Suppressor macrophage (primary cell): ENCODE measurements around the gene CSN3.
"Not testable (repeated sequence)": the region's sequence is repeated elsewhere in the genome, so short reads cannot be mapped to it uniquely, and the experiment has no call there.

Experiments
- DNase-seq, 4 experiments: peaks; one replicate each; pipeline ENCODE4 v3.0.0-alpha.2; 2020 to 2022
- total RNA-seq, 17 experiments: gene quantifications; one replicate each; lab custom pipeline; 2026; ENCODE audit warnings: mixed read lengths in 6 of 17, inconsistent platforms in 3 of 17; lab: John Stamatoyannopoulos, UW

Gene CSN3, protein sequence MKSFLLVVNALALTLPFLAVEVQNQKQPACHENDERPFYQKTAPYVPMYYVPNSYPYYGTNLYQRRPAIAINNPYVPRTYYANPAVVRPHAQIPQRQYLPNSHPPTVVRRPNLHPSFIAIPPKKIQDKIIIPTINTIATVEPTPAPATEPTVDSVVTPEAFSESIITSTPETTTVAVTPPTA
- 0 to 0.44 (median 0) reads per million in 17 experiments for total RNA-seq

DNA sequence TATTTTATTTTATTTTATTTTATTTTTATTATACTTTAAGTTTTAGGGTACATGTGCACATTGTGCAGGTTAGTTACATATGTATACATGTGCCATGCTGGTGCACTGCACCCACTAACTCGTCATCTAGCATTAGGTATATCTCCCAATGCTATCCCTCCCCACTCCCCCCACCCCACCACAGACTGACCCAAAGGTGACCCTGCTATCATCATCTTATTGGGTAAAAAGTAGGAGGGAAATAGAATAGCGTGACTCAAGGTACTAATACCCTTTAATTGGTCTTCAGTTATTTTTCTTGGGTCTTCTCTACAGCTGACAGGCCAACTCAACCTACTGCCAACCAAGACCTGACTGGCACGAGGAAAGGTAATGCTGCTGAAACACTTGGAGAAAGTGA is at the start of gene CSN3:
Gene CSN3, plus strand, starts transcription at position 301 of the 400 bp plus-strand sequence. CDS start 2,223 bp downstream, outside the sequence.
- not testable (repeated sequence) for DNase-seq

DNA sequence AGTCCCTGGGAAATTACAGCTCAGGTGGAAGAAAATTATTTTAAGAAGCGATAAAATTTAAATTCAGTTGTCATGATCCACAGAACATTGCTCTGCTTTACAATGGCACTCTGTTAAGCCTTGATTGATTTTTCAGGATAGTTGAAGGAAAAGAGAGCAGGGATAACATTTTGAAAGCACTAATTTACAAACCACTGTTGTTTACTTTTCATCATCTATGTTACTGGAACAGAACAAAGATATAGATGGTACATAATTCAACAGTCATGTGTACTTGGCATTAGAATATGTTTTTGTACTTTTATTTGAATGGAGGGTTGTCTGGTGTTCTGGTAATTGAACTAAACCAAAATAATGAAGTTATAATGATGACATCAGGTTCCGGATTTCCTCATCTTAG is 49.5 kb upstream of the CSN3 start:
- no peak for DNase-seq

DNA sequence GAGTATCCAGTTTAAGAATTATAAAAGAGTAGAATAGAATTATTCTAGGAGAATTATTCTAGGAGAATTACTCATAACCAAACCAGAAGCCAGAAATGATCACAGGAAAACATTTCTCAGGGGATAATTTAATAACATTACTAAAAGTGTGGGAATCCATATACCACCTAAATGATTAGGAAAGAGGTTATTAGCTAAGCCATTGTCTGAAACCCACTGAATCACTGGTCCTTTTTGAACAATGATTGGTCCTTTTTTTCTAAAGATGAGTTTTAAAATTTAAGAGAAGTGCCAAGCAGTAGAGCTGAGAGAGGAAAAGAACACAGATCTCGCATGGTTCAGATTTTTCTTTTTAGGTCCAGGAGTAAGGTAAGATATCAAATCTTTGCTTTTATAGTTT is 47.0 kb upstream of the CSN3 start, which contains the start of gene ODAM:
Gene ODAM, plus strand, starts transcription at position 301 of the 400 bp plus-strand sequence. CDS start 819 bp downstream, outside the sequence.
- DNase-seq = no peak

DNA sequence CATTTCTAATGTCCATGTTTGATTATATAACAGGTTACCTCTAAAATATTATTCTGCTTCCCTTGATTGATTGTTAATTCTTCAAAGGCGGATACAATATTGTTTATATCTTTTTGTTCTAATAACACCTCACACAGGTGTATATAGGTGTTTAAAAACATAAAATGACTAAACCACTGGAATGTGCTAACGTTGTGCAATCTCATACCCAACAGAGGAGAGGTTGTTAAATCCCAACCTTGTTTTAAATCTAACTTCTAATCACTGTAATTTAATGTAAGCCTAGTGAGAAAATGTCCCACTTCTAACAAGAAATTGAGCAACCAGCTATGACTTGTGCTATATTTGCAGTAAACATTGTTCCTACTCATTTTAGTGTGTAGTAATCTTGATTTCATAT is 45.5 kb upstream of the CSN3 start:
- no peak for DNase-seq

DNA sequence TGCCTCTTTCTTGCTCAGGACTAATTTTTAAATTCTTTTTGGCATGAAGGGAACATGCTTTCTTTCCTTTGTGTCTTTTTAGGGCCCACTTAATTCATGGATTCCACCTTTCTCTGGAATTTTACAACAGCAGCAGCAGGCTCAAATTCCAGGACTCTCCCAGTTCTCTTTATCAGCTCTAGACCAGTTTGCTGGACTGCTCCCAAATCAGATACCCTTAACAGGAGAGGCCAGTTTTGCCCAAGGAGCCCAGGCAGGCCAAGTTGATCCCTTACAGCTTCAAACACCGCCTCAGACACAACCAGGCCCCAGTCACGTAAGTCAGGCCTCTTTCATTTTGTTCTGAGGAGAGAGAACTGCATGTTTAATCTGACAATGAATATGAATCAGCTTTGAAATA is 44.6 kb upstream of the CSN3 start:
- DNase-seq = no peak

DNA sequence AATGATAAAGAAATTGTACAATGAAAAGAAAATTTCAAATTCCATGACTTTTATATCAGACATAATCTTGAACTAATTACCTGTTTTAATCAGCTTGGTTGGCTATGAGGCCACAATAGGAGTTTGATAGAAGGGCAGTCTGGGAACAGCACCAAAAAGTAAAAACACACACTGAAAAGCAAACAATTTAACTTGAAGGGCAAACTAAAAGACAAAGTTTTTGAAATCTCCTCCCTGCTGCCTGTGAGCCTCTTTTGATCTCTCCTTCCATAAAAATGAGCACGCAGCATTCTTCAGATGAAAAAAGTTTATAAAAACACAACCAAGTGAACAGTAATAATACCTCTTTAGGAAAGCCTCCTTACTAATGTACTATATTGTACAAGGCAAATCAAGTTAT is 38.8 kb upstream of the CSN3 start:
- no peak for DNase-seq

DNA sequence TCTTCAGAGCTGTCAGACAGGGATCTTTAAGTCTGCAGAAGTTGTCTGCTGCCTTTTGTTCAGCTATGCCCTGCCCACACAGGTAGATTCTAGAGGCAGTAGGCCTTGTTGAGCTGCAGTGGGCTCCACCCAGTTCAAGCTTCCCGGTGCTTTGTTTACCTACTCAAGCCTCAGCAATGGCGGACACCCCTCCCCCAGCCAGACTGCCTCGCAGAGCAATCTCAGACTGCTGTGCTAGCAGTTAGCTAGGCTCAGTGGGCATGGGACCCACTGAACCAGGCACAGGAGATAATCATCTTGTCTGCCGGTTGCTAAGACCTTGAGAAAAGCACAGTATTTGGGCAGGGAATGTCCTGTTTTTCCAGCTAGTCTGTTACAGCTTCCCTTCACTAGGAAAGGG is 29.6 kb upstream of the CSN3 start:
- not testable (repeated sequence) for DNase-seq

DNA sequence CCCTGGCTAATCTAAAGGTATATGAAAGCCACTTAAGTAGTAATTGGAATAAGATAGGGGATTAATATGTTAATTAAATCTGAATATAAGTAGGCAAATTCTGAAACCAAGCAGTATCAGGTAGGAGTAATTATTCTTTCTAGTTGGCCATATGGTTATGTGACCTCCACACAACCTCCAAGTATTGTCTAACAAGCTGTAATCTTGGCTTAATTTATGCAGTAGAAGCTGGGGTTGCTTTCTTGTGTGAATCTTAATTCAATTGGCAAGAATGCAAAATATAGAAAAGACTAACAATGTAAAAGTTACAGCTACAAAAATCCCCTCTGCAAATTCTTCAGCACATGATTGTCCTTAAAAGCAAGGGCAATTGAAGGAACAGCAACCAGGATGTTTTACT is 26.3 kb upstream of the CSN3 start:
- not testable (repeated sequence) for DNase-seq

DNA sequence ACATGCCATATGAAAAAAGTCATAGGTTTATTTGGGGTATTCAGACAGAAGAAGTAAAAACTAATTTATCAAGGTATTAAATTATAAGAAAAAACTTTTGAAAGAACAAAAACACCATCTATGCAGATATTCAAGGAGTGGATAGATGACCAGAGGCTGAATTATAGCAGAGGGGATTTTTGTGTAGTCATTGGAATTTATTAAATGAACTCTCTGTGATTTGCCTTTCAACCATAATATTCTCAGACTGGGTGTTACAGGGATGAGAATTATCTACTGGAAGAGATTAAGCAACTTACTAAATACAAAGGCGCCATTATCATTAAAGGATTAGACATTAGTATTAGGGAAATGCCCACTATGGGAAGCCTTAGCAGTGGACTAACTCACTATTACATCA is 25.8 kb upstream of the CSN3 start:
- DNase-seq = not testable (repeated sequence)

DNA sequence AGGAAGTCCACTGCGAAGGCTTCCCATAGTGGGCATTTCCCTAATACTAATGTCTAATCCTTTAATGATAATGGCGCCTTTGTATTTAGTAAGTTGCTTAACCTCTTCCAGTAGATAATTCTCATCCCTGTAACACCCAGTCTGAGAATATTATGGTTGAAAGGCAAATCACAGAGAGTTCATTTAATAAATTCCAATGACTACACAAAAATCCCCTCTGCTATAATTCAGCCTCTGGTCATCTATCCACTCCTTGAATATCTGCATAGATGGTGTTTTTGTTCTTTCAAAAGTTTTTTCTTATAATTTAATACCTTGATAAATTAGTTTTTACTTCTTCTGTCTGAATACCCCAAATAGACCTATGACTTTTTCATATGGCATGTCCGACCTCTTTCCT is 21.0 kb upstream of the CSN3 start:
- not testable (repeated sequence) for DNase-seq

DNA sequence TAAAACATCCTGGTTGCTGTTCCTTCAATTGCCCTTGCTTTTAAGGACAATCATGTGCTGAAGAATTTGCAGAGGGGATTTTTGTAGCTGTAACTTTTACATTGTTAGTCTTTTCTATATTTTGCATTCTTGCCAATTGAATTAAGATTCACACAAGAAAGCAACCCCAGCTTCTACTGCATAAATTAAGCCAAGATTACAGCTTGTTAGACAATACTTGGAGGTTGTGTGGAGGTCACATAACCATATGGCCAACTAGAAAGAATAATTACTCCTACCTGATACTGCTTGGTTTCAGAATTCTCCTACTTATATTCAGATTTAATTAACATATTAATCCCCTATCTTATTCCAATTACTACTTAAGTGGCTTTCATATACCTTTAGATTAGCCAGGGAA is 20.6 kb upstream of the CSN3 start:
- DNase-seq = not testable (repeated sequence)

DNA sequence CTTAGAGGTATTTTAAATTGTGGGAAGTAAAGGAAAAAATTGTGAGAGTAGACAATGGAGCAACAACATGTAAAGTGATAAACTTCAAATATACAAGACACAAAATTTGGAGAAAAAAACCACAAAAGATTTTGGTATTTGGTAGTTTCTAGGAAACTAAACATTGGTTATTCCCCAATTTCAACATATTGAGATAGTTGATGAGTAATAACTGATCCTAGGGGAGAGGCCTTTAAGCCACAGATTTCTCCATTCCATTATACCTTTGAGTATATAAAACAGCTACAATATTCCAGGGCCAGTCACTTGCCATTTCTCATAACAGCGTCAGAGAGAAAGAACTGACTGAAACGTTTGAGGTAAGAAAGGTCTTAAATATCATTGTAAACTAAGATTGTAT is 16.6 kb upstream of the CSN3 start, which contains the start of gene FDCSP:
Gene FDCSP, plus strand, starts transcription at position 301 of the 400 bp plus-strand sequence. CDS start 5,071 bp downstream, outside the sequence.
- no peak for DNase-seq

DNA sequence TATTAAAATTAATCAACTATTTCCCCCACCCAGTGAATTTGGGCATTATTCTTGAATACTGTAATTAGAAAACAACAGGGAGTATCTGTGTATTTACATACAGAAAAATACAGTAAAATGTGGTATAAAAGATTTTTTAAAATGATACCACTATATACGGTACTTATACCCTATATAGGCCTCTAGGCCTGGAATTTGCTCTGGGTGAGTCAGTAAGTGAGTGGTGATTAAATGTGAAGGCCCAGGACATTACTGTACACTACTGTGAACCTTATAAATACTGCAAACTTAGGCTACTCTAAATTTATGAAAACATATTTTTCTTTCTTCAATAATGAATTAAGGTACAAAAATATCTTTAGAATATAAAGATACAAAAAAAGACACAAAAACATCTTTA is 6.3 kb upstream of the CSN3 start:
- DNase-seq = no peak

DNA sequence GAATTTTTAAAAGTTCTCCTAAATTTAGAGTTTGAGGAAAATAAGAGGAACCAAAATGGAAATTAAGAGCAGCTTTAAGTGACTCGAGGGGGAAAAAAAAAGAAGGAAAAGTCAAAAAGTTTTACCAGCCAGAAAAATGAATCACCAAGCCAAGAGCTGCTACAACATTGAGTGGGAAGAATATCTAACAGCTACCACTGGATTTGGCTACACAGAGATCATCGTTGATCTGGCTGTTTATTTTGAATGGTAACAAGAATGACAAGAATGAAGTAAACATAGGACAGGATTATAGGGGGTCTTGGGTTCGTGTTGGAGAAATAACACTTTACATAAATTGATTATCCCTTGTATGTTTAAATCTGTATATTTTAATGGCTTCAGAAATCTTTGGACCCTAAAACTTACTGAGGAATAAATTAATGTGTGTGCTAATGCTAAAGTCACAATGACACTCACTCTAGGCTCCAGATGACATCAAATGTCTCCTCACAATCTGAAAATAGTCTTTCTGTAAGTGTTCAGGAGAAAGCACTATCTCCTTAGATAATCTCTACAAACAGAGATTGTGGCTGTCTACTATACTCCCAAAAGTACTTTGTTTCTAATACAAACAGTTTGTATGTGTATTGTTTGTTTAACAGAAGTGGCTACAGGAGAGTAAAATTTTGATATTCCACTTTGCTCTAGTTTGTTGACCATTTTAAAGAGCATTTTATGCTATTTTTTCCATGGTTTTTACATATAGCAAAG is 3.1 kb upstream of the CSN3 start:
- no peak for DNase-seq

DNA sequence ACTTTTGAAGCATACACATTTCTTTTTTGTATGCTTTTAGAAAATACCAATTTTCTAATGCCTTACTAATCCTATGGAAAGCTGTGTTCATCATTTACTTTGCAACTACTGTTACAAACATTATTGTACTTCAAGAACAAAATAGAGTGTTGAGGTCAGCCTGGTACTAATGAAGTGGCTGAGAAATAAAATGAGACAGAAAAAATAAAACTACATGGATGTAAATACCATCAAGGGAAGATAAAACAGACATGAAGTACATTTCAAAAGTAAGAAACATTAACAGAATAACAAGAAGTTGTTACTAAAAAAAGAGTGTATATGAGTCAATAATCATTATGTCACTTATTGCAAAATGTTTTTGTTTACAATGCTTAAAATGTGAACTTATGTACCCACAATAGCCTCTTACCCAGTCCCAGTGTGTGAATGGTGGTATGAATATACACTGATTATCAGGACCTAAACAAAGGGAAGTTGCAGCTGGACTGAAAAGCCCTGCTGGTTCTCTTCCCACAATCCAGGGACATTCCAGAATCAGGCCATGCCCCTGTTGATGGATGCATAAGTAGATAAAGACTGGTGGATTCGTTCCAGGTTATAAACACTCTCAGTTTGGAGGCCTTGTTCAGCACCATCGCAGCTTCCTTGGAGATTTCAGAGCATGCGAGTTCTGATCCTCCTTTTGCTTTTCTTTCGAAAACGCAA is 2.4 kb upstream of the CSN3 start:
- no peak for DNase-seq

DNA sequence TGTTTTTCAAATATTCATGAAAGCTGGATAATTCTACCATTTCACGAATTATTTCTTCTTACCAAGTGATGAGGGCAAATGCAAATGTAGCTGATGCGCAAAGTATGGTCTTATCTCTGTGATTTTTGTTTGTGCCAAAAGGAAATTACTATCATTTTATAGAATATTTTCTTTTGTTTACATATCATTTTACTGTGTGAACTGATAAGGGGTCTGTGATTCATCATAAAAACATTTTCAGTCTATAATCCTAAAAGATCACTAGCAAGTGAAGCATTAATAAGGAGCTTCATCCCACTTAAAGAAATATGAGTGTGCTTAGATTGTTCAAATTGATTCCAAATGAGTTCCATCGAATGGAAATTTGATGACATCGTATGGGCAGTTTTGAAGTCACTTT is 694 bp downstream of the CSN3 start:
- DNase-seq = no peak

DNA sequence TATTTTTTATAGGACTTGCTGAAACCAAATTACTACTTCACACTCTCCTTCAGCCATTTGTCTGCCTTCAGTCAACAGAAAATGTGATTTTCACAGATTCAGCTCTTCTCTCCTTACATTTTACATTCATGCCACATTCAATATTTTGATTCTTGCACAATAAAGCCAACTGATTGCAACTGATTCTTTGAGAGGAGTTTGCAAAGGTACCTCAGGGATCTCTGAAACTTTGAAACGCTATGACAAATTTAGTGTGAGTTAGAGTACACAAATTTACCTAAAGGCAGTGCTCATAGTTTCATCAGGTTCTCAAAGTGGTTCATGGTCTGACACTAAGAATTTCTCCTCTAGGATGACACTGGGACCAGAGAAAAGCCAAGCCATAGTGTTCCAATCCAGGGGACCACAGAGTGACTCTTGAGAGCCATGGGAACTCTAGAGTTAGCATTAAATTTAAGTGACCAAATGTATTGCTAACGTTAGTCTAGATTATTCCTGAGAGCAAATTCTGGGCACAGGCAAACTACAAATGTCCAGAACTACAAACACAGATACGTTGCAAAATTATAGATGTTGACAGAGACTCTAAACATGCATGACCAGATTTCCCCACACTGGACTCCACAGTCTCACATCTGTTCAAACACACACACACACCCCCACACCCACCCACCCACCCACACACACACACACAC is 9.0 kb downstream of the CSN3 start:
- DNase-seq = no peak

DNA sequence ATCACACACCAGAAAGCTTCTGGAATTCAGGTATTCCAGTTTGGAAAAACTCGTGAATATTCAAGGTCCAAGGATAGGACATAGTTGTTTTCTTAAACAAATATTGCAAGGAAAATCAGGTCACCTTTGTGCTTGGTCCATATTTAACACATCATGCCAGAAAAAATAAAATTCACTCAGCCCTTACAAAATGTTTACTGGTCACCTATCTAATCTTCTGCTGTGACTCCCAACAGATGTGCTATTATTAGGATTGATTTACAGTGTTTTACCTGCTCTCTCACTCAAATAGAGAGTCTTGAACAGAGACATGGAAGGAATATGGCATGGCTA is 9.5 kb downstream of the CSN3 start:
- no peak for DNase-seq

DNA sequence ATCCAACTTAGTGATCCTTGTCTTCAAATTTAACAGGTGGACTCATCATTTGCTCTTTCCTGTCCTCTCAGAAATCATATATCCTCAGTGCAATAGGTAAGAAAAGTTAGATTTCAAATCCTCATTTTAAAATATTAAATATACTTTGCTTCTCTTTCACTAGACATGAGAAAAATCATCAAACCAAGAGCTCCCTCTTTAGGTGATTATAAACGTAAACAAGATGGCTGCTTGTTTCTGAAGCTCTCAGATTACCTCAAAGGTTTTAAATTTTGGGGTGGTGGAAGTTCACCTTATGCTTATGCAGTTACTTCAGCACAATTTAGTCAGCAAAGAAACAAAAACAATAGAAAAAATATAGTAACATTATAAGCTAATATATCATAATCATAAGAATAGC is 27.3 kb downstream of the CSN3 start:
- no peak for DNase-seq

DNA sequence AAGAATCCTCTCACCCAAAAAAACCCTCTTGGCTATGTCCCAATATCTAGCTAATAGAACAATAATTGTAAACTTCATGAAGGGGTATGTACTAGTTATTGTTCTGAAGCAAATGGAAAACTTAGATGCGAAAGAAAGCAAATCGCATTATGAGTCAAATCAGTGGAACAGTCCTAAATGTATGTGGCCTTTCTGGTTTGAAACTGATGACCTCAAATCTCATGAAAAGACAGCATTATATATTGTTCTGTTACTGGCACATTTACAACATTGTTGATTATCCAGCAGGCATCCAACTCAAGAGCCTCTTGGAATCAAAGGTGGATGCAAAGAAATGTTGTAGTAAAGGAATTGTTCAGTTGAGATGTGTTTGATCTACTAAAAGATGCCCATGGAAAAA is 34.7 kb downstream of the CSN3 start:
- no peak for DNase-seq

DNA sequence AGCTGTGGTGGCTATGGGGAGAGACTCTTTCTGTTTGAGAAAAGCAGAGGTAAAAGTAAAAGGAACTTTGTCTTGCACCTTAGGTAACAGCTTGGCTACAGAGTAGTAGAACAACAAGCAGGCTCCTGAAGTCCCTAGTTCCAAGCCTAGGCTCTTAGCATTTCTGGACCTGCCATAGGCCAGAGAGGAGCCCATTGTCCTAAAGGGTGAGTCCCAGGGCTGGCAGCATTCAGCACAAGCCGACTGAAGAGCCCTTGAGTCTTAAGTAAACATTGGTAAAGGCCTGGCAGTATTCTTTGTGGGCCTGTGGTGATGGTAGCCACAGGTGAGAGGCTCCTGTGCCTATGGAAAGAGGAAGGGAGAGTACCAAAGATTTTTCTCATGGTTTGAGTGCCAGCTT is 38.2 kb downstream of the CSN3 start:
- no peak for DNase-seq

DNA sequence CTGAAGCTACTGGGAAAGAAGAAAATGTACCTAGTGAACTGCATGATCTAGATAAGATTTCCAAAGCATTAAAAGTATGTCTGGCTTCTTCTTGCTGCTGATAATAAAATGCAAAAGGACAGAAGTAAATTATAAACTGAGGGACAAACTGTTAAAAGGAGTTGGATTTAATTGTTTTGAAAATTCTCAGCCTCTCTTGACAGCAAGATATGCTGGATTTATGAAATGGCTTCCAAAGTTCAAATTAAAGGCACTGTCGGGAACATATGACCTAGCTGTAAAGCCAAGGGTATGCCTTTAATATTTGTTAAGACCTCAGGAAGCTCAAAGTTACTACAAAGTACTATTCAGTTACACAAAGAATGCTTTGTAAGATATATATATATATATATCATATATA is 46.3 kb downstream of the CSN3 start:
- no peak for DNase-seq

DNA sequence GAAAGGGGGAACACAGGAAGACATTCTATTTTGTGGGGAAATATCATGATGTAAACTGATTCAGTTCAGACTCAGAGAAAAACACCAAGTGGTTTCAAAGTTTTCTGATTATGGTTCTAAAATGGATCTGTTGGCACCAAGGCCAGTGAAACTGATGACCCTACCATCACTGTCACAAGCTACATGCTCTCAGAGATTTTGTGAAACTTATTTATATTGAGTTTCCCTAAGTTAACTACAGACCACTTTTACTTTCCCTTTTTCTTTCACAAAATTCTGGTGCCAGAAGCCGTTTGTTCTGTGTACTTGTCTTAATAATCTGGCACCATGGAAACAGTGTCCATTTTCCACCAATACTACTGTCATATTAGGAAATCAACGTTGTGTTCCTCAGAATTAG is 48.9 kb downstream of the CSN3 start:
- DNase-seq = no peak
